KMS-11 (cell line): ENCODE measurements around the gene ITGB3BP.

ENCODE experiments used
- H2AFZ ChIP-seq: fragments of 200-600 bp; sonication (generic); 2 replicates; pipeline ENCODE4 v1.6.1; 2016; ENCODE audit warnings: antibody characterized with exemption, mixed run types, low read depth
- H3K27ac ChIP-seq: fragments of 200-600 bp; sonication (generic); 2 replicates; pipeline ENCODE4 v1.6.1; 2016; ENCODE audit warnings: mild to moderate bottlenecking, mixed run types
- H3K27me3 ChIP-seq: fragments of 200-600 bp; sonication (generic); 2 replicates; pipeline ENCODE4 v1.6.1; 2017; ENCODE audit warnings: mild to moderate bottlenecking, low read depth, mixed run types, moderate library complexity; ENCODE audit not compliant: insufficient read depth
- H3K36me3 ChIP-seq: fragments of 200-600 bp; sonication (generic); 2 replicates; pipeline ENCODE4 v1.6.1; 2017; ENCODE audit warnings: mild to moderate bottlenecking, mixed run types; ENCODE audit not compliant: insufficient read depth
- H3K4me1 ChIP-seq: fragments of 200-600 bp; sonication (generic); 2 replicates; pipeline ENCODE4 v1.6.1; 2016; ENCODE audit warnings: mild to moderate bottlenecking, low read depth, mixed run types; ENCODE audit not compliant: poor library complexity, severe bottlenecking
- H3K4me2 ChIP-seq: fragments of 200-600 bp; sonication (generic); 2 replicates; pipeline ENCODE4 v1.7.0; 2016; ENCODE audit warnings: mild to moderate bottlenecking, mixed run types
- H3K4me3 ChIP-seq: fragments of 200-600 bp; sonication (generic); IDR thresholded peaks from 2 replicates; pipeline ENCODE4 v1.6.1; 2017; ENCODE audit warnings: low read depth, low read length, mixed read lengths; ENCODE audit not compliant: insufficient read depth
- H3K79me2 ChIP-seq: fragments of 200-600 bp; sonication (generic); 2 replicates; pipeline ENCODE4 v1.6.1; 2016; ENCODE audit warnings: low read depth, mixed run types; ENCODE audit not compliant: insufficient read depth
- H3K9ac ChIP-seq: fragments of 200-600 bp; sonication (generic); 2 replicates; pipeline ENCODE4 v1.6.1; 2016; ENCODE audit warnings: mild to moderate bottlenecking, mixed run types
- H4K20me1 ChIP-seq: fragments of 200-600 bp; sonication (generic); 2 replicates; pipeline ENCODE4 v1.6.1; 2016; ENCODE audit warnings: mild to moderate bottlenecking, mixed run types; ENCODE audit not compliant: insufficient read depth
- TF ChIP-seq, protein P1 (sequence below): fragments of 200-600 bp; sonication (generic); conservative IDR thresholded peaks from 2 replicates; pipeline ENCODE4 v1.6.1; 2017; ENCODE audit warnings: low read depth, mild to moderate bottlenecking, antibody characterized with exemption, low read length, moderate library complexity, mixed read lengths

ITGB3BP gene

DNA sequence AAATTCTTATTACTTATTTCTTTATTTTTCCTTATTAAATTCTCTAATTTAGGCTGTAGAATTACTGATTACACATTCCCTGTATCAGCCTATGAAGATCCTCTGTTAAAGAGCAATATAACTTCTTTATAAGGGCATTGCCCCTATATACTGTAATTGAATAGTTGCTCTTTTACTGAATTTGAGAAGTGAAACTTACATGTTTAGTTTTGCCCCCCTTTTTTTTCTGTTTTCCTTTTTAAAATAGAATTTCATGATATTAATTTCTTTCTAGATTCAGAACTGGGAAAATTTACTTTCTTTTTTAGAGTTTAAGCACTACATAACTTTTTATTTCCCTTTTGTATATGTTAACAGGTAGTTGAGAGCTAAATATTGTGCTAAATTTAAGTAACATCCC, 40.7 kb upstream of the ITGB3BP start:
- Histone ChIP-seq H3K4me1 (peaks cover 8% of the 10 kb centered on the region), H3K27ac (no peak overlapping the region), H3K27me3 (no peaks in the 10 kb centered on the region), H3K4me3 (no peak overlapping the region), H4K20me1 (no peaks in the 10 kb centered on the region), H3K9ac (no peak overlapping the region), H2AFZ (no peak overlapping the region), H3K79me2 (no peaks in the 10 kb centered on the region), H3K4me2 (no peak overlapping the region), H3K36me3 (no peaks in the 10 kb centered on the region)
- TF ChIP-seq, protein P1, sequence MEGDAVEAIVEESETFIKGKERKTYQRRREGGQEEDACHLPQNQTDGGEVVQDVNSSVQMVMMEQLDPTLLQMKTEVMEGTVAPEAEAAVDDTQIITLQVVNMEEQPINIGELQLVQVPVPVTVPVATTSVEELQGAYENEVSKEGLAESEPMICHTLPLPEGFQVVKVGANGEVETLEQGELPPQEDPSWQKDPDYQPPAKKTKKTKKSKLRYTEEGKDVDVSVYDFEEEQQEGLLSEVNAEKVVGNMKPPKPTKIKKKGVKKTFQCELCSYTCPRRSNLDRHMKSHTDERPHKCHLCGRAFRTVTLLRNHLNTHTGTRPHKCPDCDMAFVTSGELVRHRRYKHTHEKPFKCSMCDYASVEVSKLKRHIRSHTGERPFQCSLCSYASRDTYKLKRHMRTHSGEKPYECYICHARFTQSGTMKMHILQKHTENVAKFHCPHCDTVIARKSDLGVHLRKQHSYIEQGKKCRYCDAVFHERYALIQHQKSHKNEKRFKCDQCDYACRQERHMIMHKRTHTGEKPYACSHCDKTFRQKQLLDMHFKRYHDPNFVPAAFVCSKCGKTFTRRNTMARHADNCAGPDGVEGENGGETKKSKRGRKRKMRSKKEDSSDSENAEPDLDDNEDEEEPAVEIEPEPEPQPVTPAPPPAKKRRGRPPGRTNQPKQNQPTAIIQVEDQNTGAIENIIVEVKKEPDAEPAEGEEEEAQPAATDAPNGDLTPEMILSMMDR: no peak

DNA sequence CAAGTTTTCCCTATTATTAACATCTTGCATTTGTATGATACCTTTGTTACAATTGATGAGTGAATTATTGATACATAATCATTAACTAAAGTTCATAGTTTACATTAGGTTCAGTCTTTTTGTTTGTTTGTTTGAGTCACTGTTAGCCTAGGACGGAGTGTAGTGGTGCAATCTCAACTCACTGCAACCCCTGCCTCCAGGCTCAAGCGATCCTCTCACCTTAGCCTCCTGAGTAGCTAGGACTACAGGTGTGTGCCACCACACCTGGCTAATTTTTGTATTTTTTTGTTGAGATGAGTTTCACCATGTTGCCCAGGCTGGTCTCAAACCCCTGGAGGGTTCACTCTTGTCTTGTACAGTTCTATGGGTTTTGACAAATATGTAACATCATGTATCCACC, 36.3 kb upstream of the ITGB3BP start:
- Histone ChIP-seq H3K36me3 (no peaks in the 10 kb centered on the region), H3K27ac (no peak overlapping the region), H3K9ac (no peak overlapping the region), H3K79me2 (no peaks in the 10 kb centered on the region), H4K20me1 (no peaks in the 10 kb centered on the region), H2AFZ (no peak overlapping the region), H3K27me3 (no peaks in the 10 kb centered on the region), H3K4me3 (no peak overlapping the region), H3K4me2 (no peak overlapping the region), H3K4me1 (peaks cover 8% of the 10 kb centered on the region)
- TF ChIP-seq, protein P1: no peak

- Histone ChIP-seq H3K27me3 (no peaks in the 10 kb centered on the region), H3K4me1 (peaks cover under 1% of the 10 kb centered on the region), H2AFZ (no peak overlapping the region), H3K4me3 (no peak overlapping the region), H3K79me2 (no peaks in the 10 kb centered on the region), H3K9ac (no peak overlapping the region), H3K27ac (no peak overlapping the region), H3K36me3 (no peaks in the 10 kb centered on the region), H4K20me1 (no peaks in the 10 kb centered on the region), H3K4me2 (no peak overlapping the region)
- TF ChIP-seq, protein P1: peak; percentile 73
Observed at GRCh38 chr1:63557365-63557987, 34.5 kb upstream of the ITGB3BP start.

DNA sequence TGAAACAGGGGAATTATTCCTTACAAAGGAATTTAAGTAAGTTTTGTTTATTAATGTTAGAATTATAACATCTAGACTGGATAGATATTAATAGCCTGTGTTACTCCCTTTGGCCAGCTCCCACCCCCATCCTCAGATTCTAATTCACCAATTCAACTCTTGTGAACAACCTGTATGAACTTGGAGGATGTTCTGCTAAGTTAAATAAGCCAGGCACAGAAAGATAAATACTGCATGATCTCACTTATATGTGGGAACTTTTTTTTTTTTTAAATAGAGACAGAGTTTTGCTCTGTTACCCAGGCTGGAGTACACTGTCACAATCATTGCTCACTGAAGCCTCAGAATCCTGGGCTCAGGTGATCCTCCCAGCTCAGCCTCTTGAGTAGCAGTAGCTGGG, 32.5 kb upstream of the ITGB3BP start:
- Histone ChIP-seq H3K9ac (no peak overlapping the region), H2AFZ (no peak overlapping the region), H3K27me3 (no peaks in the 10 kb centered on the region), H3K79me2 (no peaks in the 10 kb centered on the region), H4K20me1 (no peaks in the 10 kb centered on the region), H3K4me2 (no peak overlapping the region), H3K4me3 (no peak overlapping the region), H3K27ac (no peak overlapping the region), H3K36me3 (no peaks in the 10 kb centered on the region), H3K4me1 (no peaks in the 10 kb centered on the region)
- TF ChIP-seq, protein P1: no peak
